NK-92 (cell line): ENCODE results near the gene ZNF445.
"Not testable (repeated sequence)": the region's sequence is repeated elsewhere in the genome, so short reads cannot be mapped to it uniquely, and the experiment has no call there.

Source experiments
- DNase-seq: peaks from one replicate; lab custom pipeline; 2025; ENCODE audit not compliant: unreplicated experiment; lab: John Stamatoyannopoulos, UW

Gene ZNF445

DNA sequence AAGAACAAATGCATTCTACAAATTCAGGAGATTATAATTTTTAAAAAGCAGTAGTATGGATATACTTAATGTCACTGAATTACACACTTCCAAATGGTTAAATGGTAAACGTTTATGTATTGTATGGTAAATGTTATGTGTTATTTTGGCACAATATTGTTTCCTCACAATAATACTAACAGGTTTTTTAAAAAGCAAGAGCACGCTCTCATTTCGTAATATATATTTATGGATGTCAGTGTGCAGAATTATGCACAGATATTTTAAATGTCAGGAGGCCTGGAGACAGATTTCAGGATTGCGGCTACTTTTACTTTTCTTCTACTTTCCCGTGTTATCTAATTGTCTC is 533 bp downstream of the ZNF445 start:
- no peak for DNase-seq

DNA sequence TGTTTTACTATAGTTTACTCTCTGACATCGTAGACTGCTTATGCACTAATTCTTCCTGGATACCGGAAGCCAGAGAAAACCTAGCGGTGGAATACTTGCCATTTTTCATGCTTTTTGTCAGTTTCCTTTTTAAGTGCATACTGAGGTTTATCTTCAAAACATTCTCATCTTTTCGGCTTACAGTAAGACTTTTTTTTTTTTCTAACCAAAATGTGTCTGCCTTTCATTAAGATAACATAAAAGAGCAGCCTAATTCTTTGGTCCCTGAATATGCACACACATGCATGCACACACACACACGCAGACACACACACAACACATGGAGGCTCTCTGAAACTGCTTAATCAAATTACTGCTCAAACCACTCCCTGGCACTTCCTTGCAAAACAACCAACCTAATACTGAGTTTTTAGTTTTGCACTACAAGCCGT is 1.3 kb downstream of the ZNF445 start:
- no peak for DNase-seq

DNA sequence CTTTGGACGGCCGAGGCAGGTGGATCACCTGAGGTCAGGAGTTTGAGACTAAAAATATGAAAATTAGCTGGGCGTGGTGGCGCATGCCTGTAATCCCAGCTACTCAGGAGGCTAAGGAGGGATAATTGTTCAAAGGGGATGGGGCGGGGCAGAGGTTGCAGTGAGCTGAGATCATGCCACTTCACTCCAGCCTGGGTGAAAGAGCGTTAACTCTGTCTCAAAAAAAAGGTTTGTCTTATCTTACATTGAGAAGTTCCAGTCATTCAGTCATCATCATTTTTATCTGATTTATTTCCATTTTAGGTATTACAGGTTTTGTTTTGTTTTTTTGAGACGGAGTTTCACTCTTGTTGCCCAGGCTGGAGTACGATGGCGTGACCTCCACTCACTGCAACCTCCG is 2.6 kb downstream of the ZNF445 start:
- not testable (repeated sequence) for DNase-seq

DNA sequence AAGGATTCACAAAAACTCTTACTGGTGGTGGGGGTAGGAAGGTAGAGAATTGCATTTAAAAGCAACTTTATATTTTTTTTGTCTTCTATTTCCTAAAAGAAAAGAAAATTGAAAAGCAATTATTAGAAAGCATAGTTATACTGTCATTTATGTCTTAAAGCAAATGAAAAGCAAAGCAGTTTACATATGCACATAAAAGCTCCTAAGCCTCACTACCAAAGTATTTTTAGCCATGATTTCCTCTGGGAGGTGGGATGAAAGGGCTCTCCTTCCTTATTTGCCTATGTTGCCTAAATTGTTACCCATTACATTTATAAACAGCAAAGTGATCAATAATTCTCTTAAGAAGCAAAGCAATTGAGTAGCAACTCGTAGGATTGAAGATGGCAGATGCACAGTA is 7.0 kb downstream of the ZNF445 start:
- DNase-seq: no peak

DNA sequence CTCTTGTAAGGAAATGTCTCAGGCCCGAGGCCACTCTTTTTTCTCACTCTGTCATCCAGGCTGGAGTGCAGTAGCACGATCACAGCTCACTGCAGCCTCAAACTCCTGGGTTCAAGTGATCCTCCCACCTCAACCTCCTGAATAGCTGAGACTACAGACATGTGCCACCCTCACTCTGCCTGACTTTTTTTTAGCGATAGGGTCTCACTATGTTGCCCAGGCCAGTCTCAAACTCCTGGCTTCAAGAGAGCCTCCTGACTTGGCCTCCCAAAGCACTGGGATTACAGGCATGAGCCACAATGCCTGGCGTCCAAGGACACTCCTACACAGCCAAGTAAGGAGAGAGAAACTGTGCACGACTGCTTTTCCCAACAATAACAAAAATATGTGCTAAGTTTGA is 7.6 kb downstream of the ZNF445 start:
- no peak for DNase-seq

DNA sequence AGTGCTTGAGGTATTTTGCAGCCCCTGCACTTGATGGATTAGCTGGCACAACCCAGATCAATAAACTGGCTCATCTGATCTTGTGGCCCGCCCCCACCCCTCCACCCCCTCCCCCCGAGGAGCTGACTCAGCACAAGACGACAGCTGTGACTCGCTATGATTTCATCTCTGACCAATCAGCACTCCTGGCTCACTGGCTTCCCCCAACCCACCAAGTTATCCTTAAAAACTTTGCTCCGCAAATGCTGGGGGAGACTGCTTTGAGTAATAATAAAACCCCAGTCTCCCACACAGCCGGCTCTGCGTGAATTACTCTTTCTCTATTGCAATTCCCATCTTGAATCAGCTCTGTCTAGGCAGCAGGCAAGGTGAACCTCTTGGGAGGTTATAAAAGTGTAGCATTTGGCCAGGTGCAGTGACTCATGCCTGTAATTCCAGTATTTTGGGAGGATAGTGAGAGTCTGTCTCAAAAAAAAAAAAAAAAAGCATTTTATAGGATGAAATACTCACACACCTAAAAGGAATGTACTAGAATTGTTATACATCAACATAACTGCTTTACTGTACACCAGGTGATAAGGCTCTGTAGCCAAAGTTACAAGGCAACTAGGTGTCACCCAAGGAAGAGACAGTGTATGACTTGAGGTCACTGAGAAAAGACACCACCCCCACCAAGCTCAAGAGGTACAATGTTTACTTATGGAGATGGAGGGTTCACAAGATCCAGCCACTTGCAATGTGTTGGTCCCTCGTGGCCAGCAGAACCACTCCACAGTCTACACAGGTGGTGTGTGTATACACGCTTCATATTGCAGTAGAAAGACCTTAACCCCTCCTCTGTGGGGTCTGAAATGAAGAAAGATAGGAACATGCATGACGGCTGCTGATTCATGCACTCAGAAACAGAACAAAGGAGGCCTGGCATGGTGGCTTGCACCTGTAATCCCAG is 8.6 kb downstream of the ZNF445 start:
- DNase-seq: no peak

DNA sequence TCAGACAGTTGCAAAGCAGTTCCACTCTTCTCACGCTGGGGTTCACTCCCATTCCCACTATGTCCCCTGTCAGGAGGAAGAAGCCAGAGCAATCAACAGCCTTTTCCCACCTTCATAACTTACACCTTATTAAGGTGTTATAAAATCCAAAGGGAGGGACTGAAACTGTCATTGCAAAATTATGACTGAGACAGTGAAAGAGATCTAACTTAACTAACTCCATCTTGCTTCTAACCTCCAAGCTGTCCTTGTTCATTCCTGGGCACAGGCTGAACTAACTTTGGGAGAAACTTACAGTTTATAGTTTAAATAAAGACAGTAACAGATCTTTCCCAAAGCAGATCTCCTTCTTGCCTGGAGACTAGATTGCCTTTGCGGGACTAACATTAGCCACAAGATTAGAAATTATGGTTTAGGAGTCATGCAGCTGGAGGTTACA is 9.4 kb downstream of the ZNF445 start:
- DNase-seq: not testable (repeated sequence)

DNA sequence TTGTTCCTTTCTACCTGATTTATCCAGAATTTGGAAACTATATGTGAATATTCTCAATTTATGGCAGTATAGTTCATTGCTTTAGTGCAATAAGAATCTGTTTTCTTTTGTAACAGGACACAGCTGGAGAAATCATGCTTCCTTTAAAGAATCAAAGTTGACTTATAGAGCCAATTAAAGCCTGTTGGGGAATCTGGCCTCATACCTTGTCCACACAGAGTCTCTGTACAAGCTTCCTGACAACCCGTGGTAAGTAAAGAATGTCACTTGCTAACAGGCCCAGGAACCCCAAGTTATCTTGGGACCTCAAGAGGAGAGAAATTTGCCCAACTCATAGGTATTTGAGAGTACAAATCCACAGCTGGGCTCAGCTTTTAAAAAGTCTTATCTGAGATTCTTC is 10.2 kb downstream of the ZNF445 start:
- no peak for DNase-seq

DNA sequence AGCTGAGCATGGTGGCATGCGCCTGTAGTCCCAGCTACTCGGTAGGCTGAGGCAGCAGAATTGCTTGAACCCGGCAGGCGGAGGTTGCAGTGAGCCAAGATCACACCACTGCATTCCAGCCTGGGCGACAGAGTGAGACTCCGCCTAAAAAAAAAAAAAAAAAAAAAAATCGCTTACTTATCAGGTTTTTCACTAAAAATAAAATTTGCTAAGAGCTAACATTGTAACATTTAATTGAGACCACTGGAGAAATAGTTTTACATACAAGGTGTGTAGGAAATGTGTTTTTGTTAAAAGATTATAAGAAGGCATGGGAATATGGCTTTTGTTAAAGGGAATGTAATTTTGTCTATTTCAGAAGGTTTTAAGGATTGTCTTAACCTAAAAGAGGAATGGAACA is 12.6 kb downstream of the ZNF445 start:
- DNase-seq: not testable (repeated sequence)

DNA sequence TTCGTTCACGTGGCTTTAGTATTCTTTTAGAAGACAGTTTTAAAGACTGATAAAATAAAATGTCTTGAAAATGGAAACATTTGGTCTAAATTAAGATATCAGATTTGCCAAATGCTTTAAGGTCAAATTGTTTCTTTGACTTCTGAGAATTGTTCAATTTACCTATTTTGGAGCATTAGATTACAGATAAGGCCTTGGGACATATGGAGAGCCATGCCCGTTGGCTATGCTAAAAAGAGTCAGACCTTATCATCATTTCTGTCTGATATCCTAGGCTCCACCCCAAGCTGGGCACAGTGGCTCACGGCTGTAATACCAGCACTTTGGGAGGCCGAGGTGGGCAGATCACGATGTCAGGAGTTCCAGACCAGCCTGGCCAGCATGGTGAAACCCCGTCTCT is 13.0 kb downstream of the ZNF445 start:
- no peak for DNase-seq

DNA sequence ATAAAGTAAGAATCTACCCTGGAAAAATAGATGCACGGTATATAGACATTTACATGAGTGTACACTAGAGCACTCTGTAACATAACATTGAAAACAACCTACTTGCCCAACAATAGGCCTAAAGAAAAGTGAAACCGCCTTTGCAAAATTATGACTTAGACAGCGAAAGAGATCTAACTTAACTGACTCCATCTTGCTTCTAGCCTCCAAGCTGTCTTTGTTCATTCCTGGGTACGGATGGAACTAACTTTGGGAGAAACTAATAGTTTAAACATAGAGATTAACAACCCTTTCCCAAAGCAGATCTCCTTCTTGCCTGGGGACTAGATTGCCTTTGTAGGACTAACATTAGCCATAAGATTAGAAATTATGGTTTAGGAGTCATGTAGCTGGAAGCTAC is 17.4 kb downstream of the ZNF445 start:
- not testable (repeated sequence) for DNase-seq

DNA sequence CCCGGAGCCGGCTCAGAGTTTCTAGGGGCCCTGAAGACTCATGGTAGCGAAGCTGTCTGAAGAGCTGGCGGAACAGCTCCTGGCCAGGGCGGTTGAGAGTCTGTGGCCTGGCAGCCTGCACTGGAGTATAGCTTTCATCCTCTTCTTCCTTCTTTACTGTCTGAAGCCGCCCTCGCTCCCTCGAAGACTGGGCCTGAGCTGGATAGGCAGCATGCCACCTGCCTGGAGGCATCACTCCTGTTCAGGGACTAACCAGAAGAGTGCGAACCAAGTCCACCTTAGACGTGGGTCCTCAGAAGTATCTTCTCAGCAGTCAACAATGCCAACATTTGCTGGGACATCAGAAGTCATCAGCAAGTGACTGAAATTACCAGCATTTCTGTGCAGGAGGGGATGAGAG is 22.2 kb downstream of the ZNF445 start:
- DNase-seq: no peak

DNA sequence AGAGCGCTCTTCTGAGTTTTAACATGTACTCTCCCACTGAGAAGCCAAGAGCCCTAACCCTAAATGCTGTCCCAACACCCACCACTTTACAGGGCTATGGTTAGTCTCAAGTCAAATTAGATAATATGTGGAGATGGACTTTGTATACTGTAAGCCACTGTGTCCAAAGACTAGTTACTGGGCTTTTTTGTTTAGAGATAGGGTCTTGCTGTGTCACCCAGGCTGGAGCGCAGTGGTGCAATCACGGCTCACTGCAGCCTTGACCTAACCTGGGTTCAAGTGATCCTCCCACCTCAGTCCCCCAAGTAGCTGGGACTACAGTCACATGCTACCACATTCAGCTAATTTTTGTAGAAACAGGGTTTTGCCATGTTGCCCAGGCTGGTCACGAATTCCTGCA is 23.2 kb downstream of the ZNF445 start:
- DNase-seq: no peak

DNA sequence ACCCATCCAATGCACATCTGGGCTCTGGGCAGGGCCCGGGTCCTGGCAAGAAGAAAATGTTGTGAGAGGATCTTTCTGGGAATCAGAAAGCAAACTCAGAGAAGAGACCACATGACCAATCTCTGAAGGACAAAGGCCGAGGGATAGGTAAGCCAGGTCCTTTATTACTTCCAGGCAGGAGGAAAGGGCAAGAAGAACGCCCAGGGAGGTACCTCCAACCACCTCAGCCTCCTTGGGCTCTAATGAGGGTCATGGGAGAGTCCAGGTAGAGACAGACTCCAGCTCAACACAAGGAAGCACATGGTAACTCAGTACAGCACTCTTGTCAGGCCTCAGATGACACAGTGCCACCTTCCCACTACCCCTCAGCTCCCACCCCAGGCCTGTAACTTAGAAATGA is 26.0 kb downstream of the ZNF445 start:
- no peak for DNase-seq

DNA sequence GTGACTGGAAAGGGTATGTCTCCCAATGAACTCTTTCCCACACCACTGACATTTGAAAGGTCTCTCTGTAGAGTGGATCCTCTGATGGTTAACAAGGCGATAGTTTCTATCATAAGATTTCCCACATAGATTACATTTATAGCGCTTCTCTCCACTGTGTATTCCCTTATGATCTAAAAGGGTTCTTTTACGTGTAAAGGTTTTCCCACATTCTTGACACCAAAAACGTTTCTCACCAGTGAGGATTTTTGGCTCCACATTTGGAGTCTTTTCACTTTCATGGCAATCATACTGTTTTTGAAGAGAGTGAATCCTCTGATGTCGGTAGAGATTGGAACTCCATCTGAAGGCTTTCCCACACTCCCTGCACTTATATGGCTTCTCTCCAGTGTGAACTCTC is 30.5 kb downstream of the ZNF445 start:
- DNase-seq: no peak

DNA sequence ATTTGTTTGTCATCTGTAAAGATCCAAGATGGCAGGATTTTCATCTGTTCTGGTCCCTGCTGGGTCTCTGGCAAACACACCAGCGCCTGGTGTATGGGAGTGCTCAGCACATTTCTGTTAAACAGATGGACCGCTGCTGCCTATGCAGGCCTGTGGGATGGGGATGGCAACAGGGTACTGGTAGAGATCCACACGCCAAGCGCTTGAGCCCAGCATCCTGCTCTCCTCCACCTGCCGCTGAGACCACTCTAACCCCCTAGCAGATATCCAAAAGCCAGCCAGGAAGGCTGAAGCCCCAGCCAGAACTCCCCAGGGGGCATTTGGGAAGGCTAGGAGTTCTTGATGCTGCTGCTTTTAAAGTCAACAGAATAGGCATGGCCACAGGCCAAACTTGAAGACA is 31.7 kb downstream of the ZNF445 start:
- no peak for DNase-seq

DNA sequence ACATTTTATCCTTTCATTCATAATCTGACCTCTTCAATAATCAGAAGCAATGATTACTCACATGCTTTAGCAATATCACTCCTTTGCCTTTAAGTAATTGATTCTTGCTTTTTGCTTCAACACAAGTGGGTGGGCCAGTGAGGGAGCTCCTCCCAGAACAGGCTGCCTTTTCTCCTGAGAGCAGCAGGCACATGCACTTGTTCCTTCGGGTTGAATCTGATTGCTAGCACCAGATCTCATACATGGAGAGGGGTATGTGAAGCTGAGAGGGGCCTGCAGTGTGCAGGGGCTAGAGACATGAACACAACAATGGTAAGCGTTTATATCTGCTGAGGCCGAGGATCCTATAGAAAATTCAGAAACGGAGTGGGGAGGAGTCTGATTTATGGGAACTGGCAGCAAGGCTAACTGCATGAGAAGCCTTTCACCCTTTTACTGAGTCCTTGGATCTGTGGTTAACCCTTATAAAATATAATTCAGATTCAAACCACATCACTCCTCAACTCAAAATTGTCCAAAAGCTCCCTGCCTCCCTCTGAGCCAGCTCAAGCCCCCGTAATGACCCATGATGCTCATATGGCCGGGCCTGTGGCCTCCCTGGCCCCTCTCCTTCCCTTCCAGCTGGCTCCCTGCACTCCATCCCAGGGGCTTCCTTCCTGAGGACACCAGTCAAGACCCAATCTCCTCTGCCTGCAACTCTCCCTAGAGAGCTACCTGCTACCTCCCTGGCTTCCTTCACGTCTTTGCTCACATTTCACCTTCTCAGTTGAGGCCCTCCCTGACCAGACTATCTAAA is 32.4 kb downstream of the ZNF445 start:
- no peak for DNase-seq

DNA sequence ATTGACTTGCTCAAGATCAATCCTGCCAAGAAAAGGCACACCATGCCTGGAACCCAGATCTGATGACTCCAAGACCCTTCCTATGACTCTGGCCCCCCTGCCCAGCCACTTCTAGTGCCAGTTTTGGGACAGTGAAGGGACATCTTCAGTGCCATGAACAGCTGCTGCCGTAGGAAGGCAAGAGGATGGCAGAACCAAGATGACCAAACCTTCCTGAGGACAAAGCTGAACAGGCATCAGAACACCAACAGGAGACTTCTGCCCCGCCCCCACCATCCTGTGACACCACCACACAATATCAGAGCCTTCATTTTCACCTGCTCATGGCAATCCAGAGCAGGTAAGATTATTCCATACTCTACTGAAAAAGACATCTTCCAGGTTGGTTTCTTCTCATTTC is 33.0 kb downstream of the ZNF445 start:
- DNase-seq: no peak

DNA sequence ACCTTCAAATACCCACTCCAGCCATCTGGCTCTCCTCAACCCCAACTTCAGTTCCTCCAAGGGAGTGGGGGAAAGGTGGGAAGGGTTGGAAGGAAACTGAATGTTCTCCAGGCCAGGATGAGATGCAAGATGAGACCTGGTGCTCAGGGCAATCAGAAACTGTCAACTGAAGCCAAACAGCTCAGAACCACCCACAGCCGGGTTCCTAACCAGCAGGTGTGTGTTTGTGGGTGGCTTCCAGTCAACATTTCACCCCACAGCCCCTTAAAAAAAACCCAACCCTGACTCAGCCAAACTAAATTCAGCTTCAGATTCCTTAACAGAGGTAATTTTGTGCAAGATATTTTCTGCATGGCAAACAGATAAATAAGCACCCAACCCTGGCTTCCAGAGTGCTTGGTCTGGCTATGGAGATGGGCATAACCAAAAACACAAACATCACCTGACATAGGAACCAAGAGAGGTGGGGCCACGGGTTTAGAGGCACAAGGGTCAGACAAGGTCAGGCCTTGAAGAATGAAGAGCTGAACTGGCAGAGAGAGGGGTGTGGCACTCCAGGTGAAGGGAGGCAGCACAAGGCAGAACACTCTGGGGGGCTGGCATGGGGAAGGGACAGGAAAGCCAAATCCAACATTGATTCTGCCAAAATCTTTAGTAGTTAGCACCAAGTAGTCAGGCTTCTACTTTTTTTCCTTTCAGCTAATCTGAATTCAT is 34.7 kb downstream of the ZNF445 start:
- DNase-seq: no peak

DNA sequence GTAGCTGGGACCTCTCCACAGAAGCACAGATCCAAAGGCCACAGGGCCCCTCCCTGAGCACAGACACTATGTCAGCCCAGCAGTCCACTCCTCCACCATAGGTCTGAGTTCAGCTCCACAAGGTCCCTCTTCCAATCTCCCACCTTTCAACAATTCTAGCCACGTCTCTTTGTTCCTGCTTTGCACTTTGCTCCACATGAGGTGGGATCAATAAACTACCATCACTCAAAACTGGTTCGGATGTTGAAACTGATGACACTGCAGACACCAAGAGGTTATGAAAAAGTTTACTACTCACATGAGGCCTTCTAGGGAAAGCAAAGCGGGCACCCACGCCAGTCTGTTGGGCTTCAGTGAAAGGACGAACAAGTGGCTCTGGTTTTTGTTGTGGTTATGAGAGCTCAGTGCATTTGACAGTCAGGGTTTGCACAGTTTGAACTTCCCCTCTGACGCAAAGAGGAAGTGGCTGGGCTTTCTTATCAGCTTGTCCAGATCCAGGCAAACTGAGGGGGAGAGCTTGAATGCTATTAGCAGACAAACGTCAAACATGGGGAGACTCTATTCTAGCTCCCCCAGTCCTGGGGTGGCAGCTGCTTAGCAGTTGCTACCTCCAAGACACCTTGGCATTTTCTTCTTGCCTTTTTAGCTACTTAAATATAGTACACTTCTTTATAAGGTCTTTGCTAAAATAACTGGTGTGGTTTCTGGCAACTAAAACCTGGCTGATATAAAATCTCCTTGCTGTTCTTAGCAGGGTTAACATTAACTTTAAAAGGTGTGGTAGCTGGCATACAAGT is 37.8 kb downstream of the ZNF445 start:
- no peak for DNase-seq

DNA sequence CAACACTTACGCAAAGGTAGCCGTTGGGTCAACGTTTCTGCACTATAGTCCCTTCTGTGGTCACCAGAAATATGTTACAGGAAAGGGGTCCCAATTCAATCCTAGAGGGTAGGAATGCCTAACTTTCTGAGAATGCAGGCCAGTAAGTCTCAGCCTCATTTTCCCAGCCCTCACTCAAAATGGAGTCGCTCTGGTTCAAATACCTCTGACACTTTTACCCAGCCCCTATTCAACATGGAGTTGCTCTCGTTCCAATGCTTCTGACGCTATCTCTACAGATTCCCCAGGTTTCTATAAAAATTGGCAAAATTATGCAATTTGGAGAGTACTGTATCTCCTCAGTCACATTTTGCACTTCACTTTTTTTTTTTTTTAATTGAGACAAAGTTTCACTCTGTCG is 39.7 kb downstream of the ZNF445 start:
- no peak for DNase-seq
